Glomerular visceral epithelial cell (primary cell): Measurements from ENCODE around the gene TMPRSS6.

Source experiments
- DNase-seq: peaks from one replicate; pipeline ENCODE4 v3.0.0-alpha.2; 2016; ENCODE audit errors: extremely low spot score

The TMPRSS6 gene

DNA sequence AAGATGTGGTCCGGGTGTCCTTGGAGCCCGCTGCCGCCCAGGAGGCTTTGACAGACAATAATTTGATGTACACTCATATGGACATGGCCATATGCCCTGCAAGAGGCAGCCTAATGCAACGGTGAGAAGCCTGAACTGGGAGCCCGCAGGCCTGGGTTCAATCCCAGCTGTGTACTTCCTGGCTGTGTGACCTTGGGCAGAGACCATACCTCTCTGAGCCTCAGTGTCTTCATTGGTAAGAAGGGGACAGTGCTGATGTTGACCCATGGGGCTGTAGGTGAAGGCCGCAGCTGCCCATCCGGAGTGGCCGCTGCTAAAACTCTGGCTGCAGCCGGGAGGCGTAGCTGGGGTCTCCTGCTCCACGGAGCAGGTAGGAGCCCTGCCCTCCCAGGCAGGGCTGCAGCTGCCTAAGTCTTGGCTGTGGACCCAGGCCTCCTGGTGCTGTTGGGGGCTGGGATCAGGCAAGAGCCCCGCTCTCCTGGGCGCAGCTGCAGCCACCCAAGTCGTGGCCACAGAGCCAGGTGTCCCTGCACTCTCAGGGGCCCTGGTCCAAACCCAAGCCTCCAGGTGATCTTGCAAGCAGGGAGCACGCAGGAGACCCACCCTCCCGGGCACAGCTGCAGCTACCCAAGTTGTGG lies 31.3 kb upstream of the TMPRSS6 start:
- no peak for DNase-seq

DNA sequence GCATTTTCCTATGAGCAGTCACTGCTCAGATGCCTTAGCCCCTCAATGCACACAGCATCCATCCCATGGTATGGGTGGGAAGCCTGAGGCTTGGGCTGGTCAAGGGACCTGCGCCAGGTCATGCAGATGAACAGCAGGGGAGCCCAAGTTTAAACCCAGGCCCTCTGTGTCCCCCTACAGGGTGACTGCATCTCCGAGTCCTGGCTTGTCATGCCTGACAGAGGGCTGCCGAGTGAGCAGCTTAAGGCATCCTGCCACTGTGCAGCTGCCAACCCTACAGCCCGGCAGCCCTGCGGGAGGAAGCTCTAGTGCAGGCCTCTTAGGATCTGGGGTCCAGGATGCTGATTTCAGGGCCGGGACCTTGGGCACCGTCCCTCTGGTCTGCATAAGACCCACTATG lies 30.2 kb upstream of the TMPRSS6 start:
- no peak for DNase-seq

DNA sequence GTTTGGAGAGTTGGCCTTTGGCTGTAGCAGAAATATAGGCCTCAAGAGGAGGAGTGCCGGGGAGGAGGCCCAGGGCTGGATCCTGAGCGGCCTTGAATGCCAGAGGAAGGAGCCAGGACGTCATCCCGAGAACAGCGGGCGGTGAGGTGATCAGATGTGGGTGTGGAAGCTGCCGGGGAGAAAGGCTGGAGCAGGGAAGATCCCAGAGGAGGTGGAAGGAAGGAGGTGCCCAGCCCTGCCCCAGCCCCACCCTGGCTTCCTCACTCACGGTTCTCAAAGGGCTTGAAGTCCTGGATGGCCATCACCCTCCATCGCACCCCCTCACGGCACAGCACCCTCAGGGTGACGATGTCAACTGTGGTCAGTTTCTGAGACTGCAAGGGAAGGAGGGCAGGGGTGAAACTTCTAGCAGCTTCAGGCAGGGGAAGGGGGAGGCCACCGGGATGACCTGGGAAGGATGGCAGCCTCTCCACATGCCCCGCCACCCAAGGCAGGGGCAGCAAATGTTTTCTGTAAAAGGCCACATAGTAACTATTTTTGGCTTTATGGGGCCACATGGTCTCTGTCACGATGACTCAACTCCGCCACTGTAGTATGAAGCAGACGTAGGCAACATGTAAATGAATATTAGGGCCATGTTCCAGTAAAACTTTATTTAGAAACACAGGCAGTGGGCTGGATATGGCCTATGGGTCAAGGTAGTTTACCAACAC lies 29.5 kb upstream of the TMPRSS6 start:
- DNase-seq, result no peak

DNA sequence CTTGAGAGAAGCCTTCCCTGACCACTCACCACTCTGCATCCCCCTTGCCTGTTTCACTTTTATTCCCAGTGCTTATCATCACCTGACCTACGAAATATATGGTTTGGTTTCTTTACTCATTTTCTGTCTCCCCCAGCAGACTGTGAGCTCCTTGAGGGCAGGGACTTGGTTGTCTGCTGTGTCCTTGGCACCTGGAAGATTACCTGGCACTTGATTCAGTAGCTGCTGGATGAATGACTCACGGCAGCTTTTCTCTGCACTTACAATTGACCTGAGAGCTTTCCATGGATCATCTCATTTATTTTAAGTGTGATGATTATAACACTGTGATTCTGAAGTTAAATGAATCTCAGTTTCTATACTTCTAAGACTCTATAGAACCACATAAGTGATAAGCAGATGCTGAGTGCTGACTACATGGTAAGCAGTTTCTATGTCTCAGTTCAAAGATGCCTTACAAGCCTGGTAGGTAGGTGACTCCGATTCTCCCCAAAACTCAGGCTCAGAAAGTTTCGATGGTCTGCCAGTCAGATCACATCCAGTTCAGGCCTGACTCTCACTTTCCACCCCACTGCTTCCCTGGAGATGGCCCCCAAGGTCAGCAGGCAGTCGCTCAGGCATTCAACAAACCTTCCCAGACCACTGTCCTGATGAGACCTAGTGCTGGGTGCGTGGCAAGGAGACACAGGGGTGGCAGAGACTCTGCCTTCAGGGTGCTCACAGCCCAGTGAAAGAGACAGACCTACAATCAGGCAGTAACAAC lies 28.6 kb upstream of the TMPRSS6 start:
- DNase-seq, result no peak

DNA sequence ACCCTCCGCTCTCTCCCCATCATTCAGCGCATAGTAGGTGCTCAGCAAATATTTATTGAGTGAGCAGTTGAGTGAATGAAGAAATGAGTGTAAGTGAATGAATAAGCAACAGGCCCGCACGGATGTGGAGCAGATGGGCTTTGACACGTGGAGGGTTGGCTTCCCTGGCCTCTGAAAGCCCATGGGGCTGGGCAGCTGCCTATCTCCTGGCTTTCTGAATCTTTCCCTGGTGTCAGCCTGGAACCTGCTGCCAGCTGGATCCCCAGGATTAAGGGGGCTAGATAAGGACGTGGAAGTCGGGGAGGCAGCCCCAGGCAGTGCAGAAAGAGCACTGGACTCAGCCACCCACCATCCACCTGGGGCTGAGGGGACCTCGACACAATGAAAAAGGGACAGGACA lies 27.6 kb upstream of the TMPRSS6 start:
- DNase-seq, result no peak

DNA sequence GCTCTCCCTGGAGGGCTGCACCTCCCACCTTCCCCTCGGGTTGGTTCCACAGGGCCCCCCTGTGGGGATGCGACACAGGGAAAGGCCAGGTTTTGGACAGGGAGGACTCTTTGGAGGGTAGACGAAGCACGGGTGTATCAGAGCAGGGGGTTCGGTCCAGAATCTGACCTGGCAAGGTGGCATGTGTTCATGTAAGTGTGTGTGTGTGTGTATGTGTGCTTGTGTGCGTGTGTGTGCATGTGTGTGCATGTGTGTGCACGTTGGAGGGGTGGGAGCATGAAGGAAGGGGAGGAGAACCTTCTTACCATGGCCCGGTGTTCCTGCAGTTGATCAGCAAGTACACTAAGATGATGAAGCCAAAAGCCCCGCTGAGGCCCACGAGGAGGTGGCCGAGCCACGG lies 25.5 kb upstream of the TMPRSS6 start:
- DNase-seq, result no peak

DNA sequence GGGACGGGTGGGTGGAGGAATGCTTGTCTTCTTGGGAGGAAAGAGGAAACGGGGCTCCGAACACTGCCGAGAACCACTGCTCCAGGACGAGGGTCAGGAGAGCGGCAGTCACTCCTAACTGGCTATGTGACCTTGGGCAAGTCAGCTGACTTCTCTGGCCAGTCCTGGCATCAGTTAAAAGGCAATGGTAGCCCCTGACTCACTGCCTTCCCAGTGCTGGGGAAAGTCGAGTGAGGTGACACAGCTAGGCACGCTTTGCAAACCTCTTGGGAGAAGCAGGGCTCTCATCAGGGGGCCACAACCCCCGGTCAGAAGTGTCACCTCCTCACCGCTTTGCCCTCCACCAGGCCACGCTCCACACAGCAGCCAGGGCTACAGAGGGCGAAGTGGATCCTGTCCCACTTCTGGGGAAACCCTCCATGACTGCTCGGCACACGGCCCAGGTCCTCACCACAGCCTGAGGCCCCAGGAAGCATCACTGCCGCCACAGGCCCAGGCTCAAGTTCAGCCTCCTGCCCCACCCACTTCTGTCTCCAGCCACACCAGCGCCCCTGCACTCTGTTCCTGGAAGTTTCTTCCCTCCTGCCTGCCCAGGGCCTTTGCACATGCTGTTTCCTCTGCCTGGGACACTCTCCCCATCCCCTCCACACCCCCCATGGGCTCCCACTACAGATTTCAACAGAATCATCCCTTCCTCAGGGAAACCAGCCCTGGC lies 23.9 kb upstream of the TMPRSS6 start:
- DNase-seq, result no peak

DNA sequence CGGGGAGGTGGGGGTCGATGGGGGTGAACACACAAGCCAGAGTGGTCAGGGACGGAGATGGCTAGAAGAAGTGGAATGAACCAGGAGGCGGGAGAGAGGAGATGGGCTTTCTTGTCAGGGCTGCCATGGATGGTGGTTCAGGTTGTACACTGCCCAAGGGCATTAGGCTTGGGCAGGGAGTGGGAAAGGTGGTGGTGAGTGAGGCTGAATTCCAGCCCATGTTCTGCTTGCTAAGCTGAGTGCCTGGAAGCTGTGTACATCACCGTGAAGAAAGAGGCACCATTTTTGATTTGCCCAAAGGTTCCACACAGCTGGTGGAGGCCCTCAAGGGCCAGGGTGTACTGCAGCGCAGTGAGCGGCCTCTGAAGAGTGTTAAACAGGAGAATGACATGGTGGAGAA lies 23.3 kb upstream of the TMPRSS6 start:
- DNase-seq, result no peak

DNA sequence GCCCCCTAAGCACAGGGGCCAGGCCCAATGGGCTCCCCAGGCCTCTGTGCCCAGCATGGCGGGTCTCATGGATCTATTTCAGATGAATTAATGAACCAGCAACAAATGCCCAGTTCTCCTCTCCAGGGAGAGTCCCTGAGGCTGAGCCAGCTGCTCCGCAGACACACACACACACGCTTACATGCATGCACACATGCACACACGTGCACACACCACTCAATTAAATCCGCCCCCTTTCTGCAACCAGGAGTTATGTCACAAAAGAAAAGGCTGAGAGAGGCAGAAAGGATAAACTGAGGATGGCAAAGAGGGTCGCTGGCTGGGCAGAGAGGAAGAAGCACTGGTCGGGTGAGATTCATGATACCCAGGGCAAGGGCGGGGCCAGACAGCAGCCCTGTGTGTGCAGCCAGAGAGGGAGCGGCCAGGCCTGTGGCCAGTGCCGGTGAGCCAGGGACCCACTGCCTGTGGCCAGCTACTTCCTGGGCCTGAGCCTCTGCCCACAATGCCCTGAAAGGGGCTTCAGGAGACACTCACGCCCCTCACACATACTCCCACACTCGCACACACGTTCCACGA lies 20.4 kb upstream of the TMPRSS6 start:
- DNase-seq, result no peak

DNA sequence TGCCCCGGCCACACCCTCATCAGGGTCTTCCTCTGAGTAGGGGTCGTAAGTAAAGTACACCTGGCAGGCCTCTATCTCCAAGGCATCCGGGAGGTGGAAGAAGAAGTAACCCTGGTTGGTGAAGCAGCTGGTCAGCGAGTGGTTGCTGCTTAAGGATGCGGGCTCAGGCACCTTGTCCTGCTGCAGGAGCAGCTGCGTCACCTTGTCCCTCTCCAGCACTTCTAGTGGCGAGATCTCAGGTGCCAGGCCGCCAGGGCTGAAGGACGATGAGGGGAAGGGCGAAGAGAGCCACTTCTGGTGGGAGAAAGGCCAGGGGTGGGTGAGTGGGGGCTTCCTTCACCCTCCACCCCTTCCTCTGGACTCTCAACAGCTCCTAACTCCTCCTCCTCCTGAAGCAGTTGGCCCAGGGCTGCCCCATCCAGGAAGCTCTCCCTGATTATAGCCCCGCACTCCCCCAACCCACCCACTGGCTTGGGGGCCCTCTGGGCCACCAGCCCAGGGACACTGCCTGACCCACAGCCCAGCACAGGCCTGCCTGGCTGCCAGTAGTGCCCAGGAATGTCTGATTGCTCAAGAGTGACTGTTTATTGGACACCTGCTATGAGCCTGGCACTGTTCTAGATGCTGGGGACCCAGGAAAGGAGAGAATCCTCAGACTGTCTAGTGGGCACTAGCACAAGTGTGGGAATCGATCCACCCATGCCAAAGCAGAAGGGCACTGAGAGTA lies 19.2 kb upstream of the TMPRSS6 start:
- DNase-seq, result no peak

DNA sequence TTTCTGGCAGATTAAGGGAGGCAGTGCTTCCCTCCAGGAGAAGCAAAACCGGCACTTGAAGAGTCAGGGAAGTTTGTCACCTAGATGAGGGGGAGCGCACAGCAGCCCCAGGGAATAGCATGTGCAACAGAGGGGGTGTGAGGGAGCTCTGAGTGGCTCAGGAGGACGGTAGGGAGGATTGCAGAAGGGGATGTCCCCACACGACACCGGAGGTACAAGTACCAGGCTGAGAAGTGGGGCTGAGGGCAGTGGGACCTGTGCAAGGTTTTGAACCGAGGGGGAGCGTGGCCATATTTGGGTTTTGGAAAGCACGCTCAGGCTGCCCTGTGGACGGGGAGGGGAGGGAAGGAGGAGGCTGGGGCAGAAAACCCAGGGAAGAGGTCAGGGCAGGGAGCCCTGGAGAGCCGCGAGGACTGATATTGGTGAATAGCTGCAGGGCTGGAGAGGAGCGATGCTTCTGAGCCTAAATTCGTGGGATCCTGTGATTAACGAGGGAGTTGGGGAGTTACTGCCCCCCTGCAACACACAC lies 17.9 kb upstream of the TMPRSS6 start:
- DNase-seq, result no peak

DNA sequence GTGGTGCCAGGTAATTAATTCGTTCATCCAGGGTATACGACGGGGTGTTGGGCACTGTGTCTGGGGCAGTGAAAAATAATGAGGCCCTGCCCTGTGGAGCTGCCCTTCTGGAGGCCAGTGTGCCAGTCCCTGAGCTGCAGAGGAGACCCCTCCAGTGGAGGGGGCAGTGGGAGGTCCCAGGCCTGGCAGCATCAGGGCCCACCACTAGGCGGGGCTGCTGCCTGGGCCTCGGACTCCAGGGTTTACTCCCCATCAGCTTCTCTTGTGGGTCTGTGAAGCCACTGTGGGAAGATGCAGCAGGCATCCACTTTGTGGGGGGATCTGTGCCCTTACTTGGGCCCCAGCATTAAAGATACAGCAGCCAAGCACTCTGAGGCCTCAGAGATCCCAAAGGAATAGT lies 17.4 kb upstream of the TMPRSS6 start:
- DNase-seq, result no peak

DNA sequence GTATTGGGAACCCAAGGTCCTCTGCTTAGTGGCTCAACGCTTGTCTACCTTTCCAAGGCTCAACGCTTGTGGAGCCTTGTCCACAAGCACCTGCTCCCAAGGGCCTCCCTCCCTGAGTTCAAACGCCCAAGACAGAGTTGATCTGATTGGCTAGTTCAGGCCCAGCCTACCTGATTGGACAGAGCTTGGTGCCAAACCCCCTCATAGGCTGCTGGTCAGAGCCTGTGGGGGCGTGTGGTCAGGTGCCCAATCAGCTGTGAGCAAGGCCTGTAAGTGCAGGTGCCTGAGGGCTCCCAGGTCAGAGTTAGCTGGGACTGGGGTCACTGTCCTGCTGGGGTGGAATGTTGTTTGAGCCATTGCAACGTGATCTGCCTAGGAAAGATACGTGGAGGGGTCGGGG lies 16.9 kb upstream of the TMPRSS6 start:
- DNase-seq, result no peak

DNA sequence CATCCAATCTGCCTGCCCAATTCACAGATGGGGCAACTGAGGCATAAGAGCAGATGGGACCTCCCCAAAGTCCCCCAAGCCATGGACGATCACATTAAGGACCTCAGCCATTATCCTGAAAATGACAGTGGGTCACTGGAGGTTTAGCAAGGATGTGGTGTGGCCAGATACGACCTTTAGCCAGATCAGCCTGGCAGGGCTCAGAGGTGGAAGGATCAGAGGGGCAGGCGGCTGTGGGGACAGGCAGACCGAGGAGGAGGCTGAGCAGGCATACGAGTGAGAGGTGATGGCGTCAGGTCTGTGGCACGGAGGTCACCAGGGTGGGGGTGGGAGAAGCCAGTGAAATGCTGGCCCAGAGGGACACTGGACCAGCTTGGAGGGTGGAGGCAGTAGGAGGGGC lies 14.1 kb upstream of the TMPRSS6 start:
- DNase-seq, result no peak

DNA sequence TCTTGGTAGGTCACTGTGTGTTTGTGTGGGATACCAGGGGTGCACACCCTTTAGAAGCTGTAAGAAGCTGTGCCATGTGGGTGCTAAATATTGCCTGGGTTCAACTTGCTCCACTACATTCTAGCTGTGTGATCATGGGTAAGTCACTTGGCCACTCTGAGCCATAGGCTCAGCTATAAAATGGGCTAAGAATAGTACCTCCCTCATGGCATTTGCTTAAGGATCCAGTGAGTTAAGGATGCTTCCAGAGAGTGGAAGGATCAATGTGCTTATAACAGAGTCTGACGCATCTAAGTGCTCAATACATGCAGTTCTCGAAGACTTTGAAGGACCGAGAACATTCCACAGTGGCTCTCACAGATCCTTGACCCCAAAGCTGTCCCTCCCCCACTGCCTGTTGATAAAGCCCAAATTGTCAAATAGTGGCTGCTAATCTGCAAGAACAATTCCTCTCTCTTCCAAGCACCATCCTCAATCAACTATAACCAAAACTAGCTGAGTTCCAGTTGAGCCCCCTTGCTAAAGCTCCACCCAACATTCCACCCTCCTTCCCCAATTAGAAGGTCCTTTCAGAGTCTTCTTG lies 13.2 kb upstream of the TMPRSS6 start:
- no peak for DNase-seq

DNA sequence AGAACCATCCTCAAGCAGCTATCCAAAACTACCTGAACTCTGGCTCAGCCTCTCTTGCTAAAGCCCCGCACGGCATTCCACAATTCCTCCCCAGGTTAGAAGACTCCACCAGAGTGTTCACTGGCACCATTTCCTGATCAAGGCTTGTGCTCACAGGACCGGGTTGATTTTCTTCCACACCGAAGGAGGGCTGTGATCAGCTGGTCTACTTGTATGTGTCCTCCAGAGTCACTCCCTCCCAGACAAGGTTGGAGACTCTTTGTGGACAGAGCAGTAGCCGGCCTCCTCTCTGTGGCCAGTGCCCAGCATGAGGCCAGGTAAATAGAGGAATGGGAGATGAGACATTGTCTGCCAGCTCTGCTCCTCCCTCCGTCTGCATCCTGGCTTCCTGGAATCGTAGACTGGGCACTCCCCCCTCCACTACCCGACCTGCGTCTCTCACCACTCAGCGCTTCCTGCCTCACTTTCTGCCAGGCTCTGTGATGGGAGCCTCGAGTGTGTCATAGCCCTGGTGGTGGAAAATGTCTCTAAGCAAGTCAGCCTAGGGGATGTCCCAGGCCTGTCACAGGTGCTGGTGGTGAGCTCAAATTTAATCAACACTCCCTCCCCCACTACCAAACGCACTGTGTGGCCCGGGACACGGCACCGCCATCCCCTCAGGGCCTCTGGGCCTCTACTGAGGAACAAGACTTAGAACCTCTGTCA lies 12.5 kb upstream of the TMPRSS6 start:
- peak; percentile 78 for DNase-seq

DNA sequence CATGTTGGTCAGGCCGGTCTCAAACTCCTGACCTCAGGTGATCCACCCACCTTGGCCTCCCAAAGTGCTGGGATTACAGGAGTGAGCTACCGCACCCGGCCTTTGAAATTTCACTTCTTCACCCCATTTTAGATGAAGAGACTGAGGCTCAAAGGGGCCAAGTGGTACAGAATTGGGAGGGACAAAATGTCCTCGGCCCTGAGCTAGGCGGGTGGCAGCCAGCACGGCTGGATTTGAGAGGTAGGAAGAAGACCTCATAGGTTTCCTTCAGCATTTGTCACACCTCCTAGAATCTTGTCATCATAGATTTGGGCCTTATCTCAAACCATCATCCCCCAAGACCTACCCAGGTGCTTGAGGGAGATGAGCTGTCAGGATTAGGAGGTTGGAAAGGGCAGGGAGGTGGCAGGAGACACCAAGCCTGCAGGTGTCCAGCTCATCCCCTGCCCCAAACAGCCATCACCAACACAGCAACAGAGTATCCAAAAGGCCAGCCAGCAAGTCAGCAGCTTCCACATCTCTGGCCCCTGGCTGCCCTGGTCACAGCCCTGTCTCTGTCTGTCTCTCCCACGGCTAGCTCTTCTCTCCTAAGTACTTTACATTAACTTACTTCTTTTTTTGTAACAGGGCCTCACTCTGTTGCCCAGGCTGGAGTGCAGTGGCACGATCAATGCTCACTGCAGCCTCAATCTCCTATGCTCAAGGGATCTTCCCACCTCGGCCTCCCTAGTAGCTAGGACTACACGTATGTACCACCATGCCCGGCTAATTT lies 11.2 kb upstream of the TMPRSS6 start:
- DNase-seq, result no peak

DNA sequence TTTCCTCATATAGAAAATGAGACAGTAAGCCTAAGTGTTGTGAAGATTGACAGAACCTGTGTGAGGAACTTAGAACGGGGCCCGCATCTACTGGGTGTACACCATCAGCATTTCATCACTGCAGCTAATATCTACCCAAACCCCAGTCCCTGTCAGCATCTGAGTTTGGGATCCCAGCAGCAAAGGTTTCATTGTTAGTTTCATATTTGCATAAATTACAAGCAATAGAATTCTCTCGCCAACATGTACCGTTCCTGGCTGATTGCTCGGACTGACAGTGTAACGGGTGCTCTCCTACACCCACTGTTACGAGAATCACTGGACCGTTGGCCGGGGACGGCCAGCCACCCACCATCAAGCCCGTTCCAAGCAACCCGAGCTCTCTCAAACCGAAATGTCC lies 10.4 kb upstream of the TMPRSS6 start:
- no peak for DNase-seq

DNA sequence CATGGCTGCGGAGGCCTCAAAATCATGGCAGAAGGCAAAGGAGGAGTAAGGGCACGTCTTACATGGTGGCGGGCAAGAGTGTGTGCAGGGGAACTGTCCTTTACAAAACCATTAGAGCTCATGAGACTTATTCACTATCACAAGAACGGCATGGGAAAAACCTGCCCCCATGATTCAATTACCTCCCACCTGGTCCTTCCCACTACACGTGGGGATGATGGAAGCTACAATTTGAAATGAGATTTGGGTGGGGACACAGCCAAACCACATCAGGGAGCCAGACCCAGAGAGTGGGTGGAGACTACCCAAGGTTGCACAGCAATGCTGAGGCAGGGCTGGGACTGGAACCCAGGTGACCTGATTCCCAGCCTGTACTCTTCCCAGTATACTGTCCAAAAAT lies 8.6 kb upstream of the TMPRSS6 start:
- DNase-seq, result no peak
